Measurements from ENCODE around the gene GALP.
"Not testable (repeated sequence)": the region's sequence is repeated elsewhere in the genome, so short reads cannot be mapped to it uniquely, and the experiment has no call there.

Gene GALP

GRCh38 chr19:56148955-56149655 lies 26.7 kb upstream of the GALP start:
- DNase-seq: not testable (repeated sequence)

- no peak for DNase-seq
Observed at GRCh38 chr19:56149656-56150038, 26.2 kb upstream of the GALP start.

GRCh38 chr19:56150358-56150757 lies 25.4 kb upstream of the GALP start:
- no peak for DNase-seq

GRCh38 chr19:56152644-56153043 lies 23.2 kb upstream of the GALP start:
- DNase-seq: no peak

GRCh38 chr19:56153507-56153906 lies 22.3 kb upstream of the GALP start:
- DNase-seq: no peak

GRCh38 chr19:56155124-56155687 lies 20.6 kb upstream of the GALP start:
- no peak for DNase-seq

- DNase-seq: no peak
Observed at GRCh38 chr19:56156768-56157167, 19.0 kb upstream of the GALP start.

- DNase-seq: no peak
Observed at GRCh38 chr19:56158170-56158757, 17.5 kb upstream of the GALP start.

GRCh38 chr19:56159009-56159559 lies 16.7 kb upstream of the GALP start:
- DNase-seq: no peak

GRCh38 chr19:56159622-56160271 lies 16.1 kb upstream of the GALP start:
- no peak for DNase-seq

- no peak for DNase-seq
Observed at GRCh38 chr19:56161534-56161933, 14.3 kb upstream of the GALP start.

GRCh38 chr19:56162258-56162657 lies 13.6 kb upstream of the GALP start:
- no peak for DNase-seq

- no peak for DNase-seq
Observed at GRCh38 chr19:56163097-56163496, 12.7 kb upstream of the GALP start.

- no peak for DNase-seq
Observed at GRCh38 chr19:56167064-56167578, 8.7 kb upstream of the GALP start.

- DNase-seq: no peak
Observed at GRCh38 chr19:56170261-56170660, 5.5 kb upstream of the GALP start.

GRCh38 chr19:56174086-56174485 lies 1.7 kb upstream of the GALP start:
- no peak for DNase-seq

GRCh38 chr19:56174550-56174949 lies 1.3 kb upstream of the GALP start:
- no peak for DNase-seq

- not testable (repeated sequence) for DNase-seq
Observed at GRCh38 chr19:56176310-56176709, 502 bp downstream of the GALP start.

GRCh38 chr19:56176881-56177280 lies 1.1 kb downstream of the GALP start:
- DNase-seq: no peak

GRCh38 chr19:56177564-56178243 lies 1.9 kb downstream of the GALP start:
- no peak for DNase-seq

- no peak for DNase-seq
Observed at GRCh38 chr19:56189785-56190184, 14.0 kb downstream of the GALP start.

- DNase-seq: no peak
Observed at GRCh38 chr19:56191115-56191514, 15.3 kb downstream of the GALP start.

- DNase-seq: no peak
Observed at GRCh38 chr19:56191711-56192110, 15.9 kb downstream of the GALP start.

Measured in DMS 273 treated with DMSO at 0.1 percent for 48 hours (cell line).